T-helper 17 cell (primary cell): ENCODE results near the gene LEPR. TPM values are rescaled to one million over a fixed set of nuclear protein-coding genes. Genes with fewer than 3 reads are reported as not detected.
"Not testable (repeated sequence)": the region's sequence is repeated elsewhere in the genome, so short reads cannot be mapped to it uniquely, and the experiment has no call there.

Experiments used
- ATAC-seq: fragments of 150-1000 bp; cut with Tn5 transposase; 2 replicates; pipeline ENCODE4 v1.10.0; 2021; ENCODE audit warnings: mild to moderate bottlenecking, moderate library complexity
- DNase-seq, 3 donors: peaks; one replicate each; pipeline versions ENCODE4 v3.0.0 to v3.0.0-alpha.2; 2020 to 2021
- H3K9me3 ChIP-seq: one replicate; pipeline ENCODE4 v1.7.0; 2013; ENCODE audit warnings: low read length, mild to moderate bottlenecking; ENCODE audit not compliant: control insufficient read depth, poor library complexity, severe bottlenecking
- H3K27ac Mint-ChIP-seq: one replicate; pipeline ENCODE4 v1.8.0; 2022; ENCODE audit warnings: mild to moderate bottlenecking, moderate library complexity, mixed read lengths
- H3K27me3 Mint-ChIP-seq: one replicate; pipeline ENCODE4 v1.8.0; 2022; ENCODE audit warnings: mixed read lengths
- H3K36me3 Mint-ChIP-seq: one replicate; pipeline ENCODE4 v1.8.0; 2022; ENCODE audit warnings: low read depth, mixed read lengths
- H3K4me1 Mint-ChIP-seq: one replicate; pipeline ENCODE4 v1.8.0; 2022; ENCODE audit warnings: mild to moderate bottlenecking, mixed read lengths
- H3K4me3 Mint-ChIP-seq: one replicate; pipeline ENCODE4 v1.8.0; 2022; ENCODE audit warnings: mild to moderate bottlenecking, moderate library complexity, mixed read lengths
- total RNA-seq, 4 donors: library from RNA in 2 of 4; stranded (reverse) in 2 of 4; gene quantifications; one replicate each; pipeline ENCODE4 v1.2.3 and lab custom pipeline; 2022 to 2026

Gene LEPR
- total RNA-seq, 2 donors from 2014 or later: 1.9 to 5.8 TPM

GRCh38 chr1:65434255-65434654 lies 13.8 kb downstream of the LEPR start:
- no peak for DNase-seq

GRCh38 chr1:65434760-65435159 lies 14.3 kb downstream of the LEPR start:
- H3K4me1 Mint-ChIP-seq: peaks cover 13% of the 10 kb centered on the region
- no peaks in the 10 kb centered on the region for H3K27me3 Mint-ChIP-seq
- H3K4me3 Mint-ChIP-seq: no peak overlapping the region
- DNase-seq (no peak), ATAC-seq (no peak)
- H3K36me3 Mint-ChIP-seq: peaks cover 4% of the 10 kb centered on the region
- H3K27ac Mint-ChIP-seq: no peak overlapping the region
- H3K9me3 ChIP-seq: no peaks in the 10 kb centered on the region

More at GRCh38 chr1:65434255-65434654, 13.8 kb downstream of the LEPR start:
- H3K27ac Mint-ChIP-seq: no peak overlapping the region
- ATAC-seq: no peak
- H3K36me3 Mint-ChIP-seq: peaks cover 4% of the 10 kb centered on the region
- no peak overlapping the region for H3K4me3 Mint-ChIP-seq
- H3K27me3 Mint-ChIP-seq: no peaks in the 10 kb centered on the region
- peaks cover 15% of the 10 kb centered on the region for H3K4me1 Mint-ChIP-seq
- H3K9me3 ChIP-seq: no peaks in the 10 kb centered on the region

- H3K4me3 Mint-ChIP-seq: no peak overlapping the region
- H3K9me3 ChIP-seq: no peaks in the 10 kb centered on the region
- ATAC-seq (no peak), DNase-seq (no peak)
- no peak overlapping the region for H3K27ac Mint-ChIP-seq
- no peaks in the 10 kb centered on the region for H3K36me3 Mint-ChIP-seq
- no peaks in the 10 kb centered on the region for H3K27me3 Mint-ChIP-seq
- H3K4me1 Mint-ChIP-seq: peaks cover 6% of the 10 kb centered on the region
These were observed 15.5 kb downstream of the LEPR start for GRCh38 chr1:65435987-65436386.

- Mint-ChIP-seq H3K4me3 (no peak overlapping the region), H3K27me3 (no peaks in the 10 kb centered on the region), H3K4me1 (peaks cover 5% of the 10 kb centered on the region), H3K27ac (no peak overlapping the region), H3K36me3 (no peaks in the 10 kb centered on the region)
- DNase-seq: no peak
- H3K9me3 ChIP-seq: no peaks in the 10 kb centered on the region
- no peak for ATAC-seq
These were observed 17.1 kb downstream of the LEPR start for GRCh38 chr1:65437616-65438015.

- H3K4me3 Mint-ChIP-seq: no peak overlapping the region
- H3K36me3 Mint-ChIP-seq: no peaks in the 10 kb centered on the region
- H3K27ac Mint-ChIP-seq: peak overlapping the region; percentile 44
- H3K9me3 ChIP-seq: no peaks in the 10 kb centered on the region
- DNase-seq (no peak), ATAC-seq (no peak)
- no peaks in the 10 kb centered on the region for H3K27me3 Mint-ChIP-seq
- peaks cover 2% of the 10 kb centered on the region for H3K4me1 Mint-ChIP-seq
These were observed 19.9 kb downstream of the LEPR start for GRCh38 chr1:65440322-65440900.

- no peak for DNase-seq
- H3K9me3 ChIP-seq: no peaks in the 10 kb centered on the region
- H3K4me1 Mint-ChIP-seq: peaks cover 2% of the 10 kb centered on the region
- no peak overlapping the region for H3K4me3 Mint-ChIP-seq
- H3K27me3 Mint-ChIP-seq: no peaks in the 10 kb centered on the region
- no peak overlapping the region for H3K27ac Mint-ChIP-seq
- ATAC-seq: no peak
- H3K36me3 Mint-ChIP-seq: no peaks in the 10 kb centered on the region
These were observed 20.4 kb downstream of the LEPR start for GRCh38 chr1:65440915-65441314.

- no peaks in the 10 kb centered on the region for H3K27me3 Mint-ChIP-seq
- ATAC-seq (no peak), DNase-seq (no peak)
- H3K36me3 Mint-ChIP-seq: no peaks in the 10 kb centered on the region
- no peak overlapping the region for H3K27ac Mint-ChIP-seq
- no peak overlapping the region for H3K4me3 Mint-ChIP-seq
- no peaks in the 10 kb centered on the region for H3K9me3 ChIP-seq
- peaks cover 2% of the 10 kb centered on the region for H3K4me1 Mint-ChIP-seq
These were observed 21.0 kb downstream of the LEPR start for GRCh38 chr1:65441464-65441863.

- Mint-ChIP-seq H3K4me3 (no peak overlapping the region), H3K27me3 (no peaks in the 10 kb centered on the region), H3K27ac (no peak overlapping the region), H3K4me1 (peaks cover 4% of the 10 kb centered on the region), H3K36me3 (no peaks in the 10 kb centered on the region)
- no peaks in the 10 kb centered on the region for H3K9me3 ChIP-seq
- ATAC-seq (no peak), DNase-seq (no peak)
These were observed 22.0 kb downstream of the LEPR start for GRCh38 chr1:65442442-65442841.

GRCh38 chr1:65443647-65444046 lies 23.2 kb downstream of the LEPR start:
- H3K27ac Mint-ChIP-seq: no peak overlapping the region
- no peaks in the 10 kb centered on the region for H3K9me3 ChIP-seq
- ATAC-seq: no peak
- H3K4me1 Mint-ChIP-seq: peaks cover 4% of the 10 kb centered on the region
- DNase-seq: no peak
- no peak overlapping the region for H3K4me3 Mint-ChIP-seq
- no peaks in the 10 kb centered on the region for H3K27me3 Mint-ChIP-seq
- H3K36me3 Mint-ChIP-seq: no peaks in the 10 kb centered on the region

GRCh38 chr1:65444128-65444640 lies 23.7 kb downstream of the LEPR start:
- ATAC-seq (no peak), DNase-seq (no peak)
- Mint-ChIP-seq H3K4me3 (no peak overlapping the region), H3K4me1 (peaks cover 4% of the 10 kb centered on the region), H3K27me3 (no peaks in the 10 kb centered on the region), H3K27ac (no peak overlapping the region), H3K36me3 (no peaks in the 10 kb centered on the region)
- no peaks in the 10 kb centered on the region for H3K9me3 ChIP-seq

GRCh38 chr1:65445837-65446236 lies 25.4 kb downstream of the LEPR start:
- H3K9me3 ChIP-seq: no peaks in the 10 kb centered on the region
- H3K27me3 Mint-ChIP-seq: no peaks in the 10 kb centered on the region
- no peak overlapping the region for H3K27ac Mint-ChIP-seq
- H3K36me3 Mint-ChIP-seq: no peaks in the 10 kb centered on the region
- H3K4me3 Mint-ChIP-seq: no peak overlapping the region
- DNase-seq (no peak), ATAC-seq (no peak)
- H3K4me1 Mint-ChIP-seq: peaks cover 2% of the 10 kb centered on the region

GRCh38 chr1:65449214-65449823 lies 28.9 kb downstream of the LEPR start:
- Mint-ChIP-seq H3K4me3 (no peak overlapping the region), H3K27me3 (no peaks in the 10 kb centered on the region), H3K27ac (no peak overlapping the region), H3K36me3 (peaks cover 3% of the 10 kb centered on the region), H3K4me1 (peaks cover 2% of the 10 kb centered on the region)
- DNase-seq (no peak), ATAC-seq (no peak)
- H3K9me3 ChIP-seq: no peaks in the 10 kb centered on the region

- DNase-seq, H3K27me3 Mint-ChIP-seq, H3K4me3 Mint-ChIP-seq, H3K9me3 ChIP-seq, H3K36me3 Mint-ChIP-seq, H3K27ac Mint-ChIP-seq, ATAC-seq: not testable (repeated sequence)
- H3K4me1 Mint-ChIP-seq: peaks cover 15% of the 10 kb centered on the region
These were observed 35.2 kb downstream of the LEPR start for GRCh38 chr1:65455678-65456077.

GRCh38 chr1:65456481-65456880 lies 36.0 kb downstream of the LEPR start:
- peaks cover 5% of the 10 kb centered on the region for H3K36me3 Mint-ChIP-seq
- peaks cover 15% of the 10 kb centered on the region for H3K4me1 Mint-ChIP-seq
- DNase-seq: no peak
- H3K9me3 ChIP-seq: no peaks in the 10 kb centered on the region
- H3K4me3 Mint-ChIP-seq: no peak overlapping the region
- H3K27me3 Mint-ChIP-seq: no peaks in the 10 kb centered on the region
- ATAC-seq: no peak
- no peak overlapping the region for H3K27ac Mint-ChIP-seq
